Measurements from ENCODE around the gene RALGAPA2. TPM values are rescaled to one million over a fixed set of nuclear protein-coding genes. Genes with fewer than 3 reads are reported as not detected.

The RALGAPA2 gene
- total RNA-seq, 2 experiments from 2014 or later, result 21.2 to 21.9 TPM

DNA sequence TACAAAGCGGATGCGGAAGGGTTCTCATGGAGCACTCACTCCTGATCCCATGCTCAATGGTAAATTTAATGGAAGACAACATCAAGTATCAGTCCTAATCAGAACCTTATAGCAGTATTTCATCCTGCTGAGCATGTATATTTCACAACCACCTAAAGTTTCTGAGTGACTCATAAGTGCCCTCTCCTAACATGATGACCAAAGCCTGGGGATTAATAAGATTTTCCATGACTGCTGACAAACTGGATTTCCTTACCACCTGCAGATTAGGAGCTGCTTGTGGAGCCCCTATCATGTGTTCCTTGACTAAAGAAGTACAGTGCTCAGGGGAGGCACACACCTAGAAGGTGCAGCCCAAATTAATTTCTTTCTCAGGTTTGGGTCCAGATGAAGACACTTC lies 231.8 kb downstream of the RALGAPA2 start:
- no peaks in the 10 kb centered on the region for H3K36me3 ChIP-seq (ENCODE audit: insufficient read depth, low read length)
- TF ChIP-seq, protein P1, sequence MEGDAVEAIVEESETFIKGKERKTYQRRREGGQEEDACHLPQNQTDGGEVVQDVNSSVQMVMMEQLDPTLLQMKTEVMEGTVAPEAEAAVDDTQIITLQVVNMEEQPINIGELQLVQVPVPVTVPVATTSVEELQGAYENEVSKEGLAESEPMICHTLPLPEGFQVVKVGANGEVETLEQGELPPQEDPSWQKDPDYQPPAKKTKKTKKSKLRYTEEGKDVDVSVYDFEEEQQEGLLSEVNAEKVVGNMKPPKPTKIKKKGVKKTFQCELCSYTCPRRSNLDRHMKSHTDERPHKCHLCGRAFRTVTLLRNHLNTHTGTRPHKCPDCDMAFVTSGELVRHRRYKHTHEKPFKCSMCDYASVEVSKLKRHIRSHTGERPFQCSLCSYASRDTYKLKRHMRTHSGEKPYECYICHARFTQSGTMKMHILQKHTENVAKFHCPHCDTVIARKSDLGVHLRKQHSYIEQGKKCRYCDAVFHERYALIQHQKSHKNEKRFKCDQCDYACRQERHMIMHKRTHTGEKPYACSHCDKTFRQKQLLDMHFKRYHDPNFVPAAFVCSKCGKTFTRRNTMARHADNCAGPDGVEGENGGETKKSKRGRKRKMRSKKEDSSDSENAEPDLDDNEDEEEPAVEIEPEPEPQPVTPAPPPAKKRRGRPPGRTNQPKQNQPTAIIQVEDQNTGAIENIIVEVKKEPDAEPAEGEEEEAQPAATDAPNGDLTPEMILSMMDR (IDR thresholded peaks at IDR 0.05), result no peak
- Mint-ChIP-seq H3K9me3 (no peaks in the 10 kb centered on the region), H3K4me3 (no peak overlapping the region), H3K27ac (no peak overlapping the region), H3K27me3 (no peaks in the 10 kb centered on the region), H3K36me3 (ENCODE audit: low read depth) (peaks cover 68% of the 10 kb centered on the region), H3K4me1 (ENCODE audit: low read depth) (no peaks in the 10 kb centered on the region)
- no peak overlapping the region for H3K27ac ChIP-seq (ENCODE audit: low read depth in 1 of 2, low read length in 2 of 2)
- no peak for DNase-seq
- no peaks in the 10 kb centered on the region for H3K27me3 ChIP-seq (ENCODE audit: control insufficient read depth in 1 of 2, insufficient read depth in 2 of 2, low read length in 2 of 2)
- no peaks in the 10 kb centered on the region for H3K9me3 ChIP-seq (ENCODE audit: control insufficient read depth in 1 of 2, insufficient read depth in 1 of 2, low read length in 2 of 2)
- intact Hi-C loops (cut with DNase I, micrococcal nuclease), result no loop called here
- ATAC-seq (ENCODE audit: poor library complexity), result no peak
- CTCF ChIA-PET, result no interaction called here
- POLR2A ChIA-PET, result no interaction called here
- H3K4me3 ChIP-seq (ENCODE audit: low read length), result no peak overlapping the region
- no peaks in the 10 kb centered on the region for H3K4me1 ChIP-seq (ENCODE audit: insufficient read depth, low read length)

DNA sequence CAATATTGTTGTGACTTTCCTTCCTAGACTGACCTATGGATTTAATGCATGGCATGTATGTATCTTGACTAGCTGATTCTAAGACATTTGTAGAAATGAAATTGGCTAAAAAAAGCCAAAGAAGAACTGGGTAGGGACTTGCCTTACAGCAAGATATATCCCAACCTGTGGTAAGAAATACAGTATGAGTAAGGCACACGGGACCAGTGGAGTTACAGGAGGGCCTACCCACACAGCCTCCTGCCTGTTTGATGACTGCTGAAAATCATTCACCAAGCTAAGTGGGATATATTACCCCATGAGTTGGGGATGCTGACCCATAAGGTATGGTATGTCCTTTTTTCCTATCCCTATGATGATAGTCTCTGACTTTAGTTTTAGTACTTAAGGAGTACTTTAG lies 232.3 kb downstream of the RALGAPA2 start:
- Mint-ChIP-seq H3K27ac (no peak overlapping the region), H3K36me3 (ENCODE audit: low read depth) (peaks cover 68% of the 10 kb centered on the region), H3K9me3 (no peaks in the 10 kb centered on the region), H3K4me1 (ENCODE audit: low read depth) (no peaks in the 10 kb centered on the region), H3K4me3 (no peak overlapping the region), H3K27me3 (no peaks in the 10 kb centered on the region)
- no peaks in the 10 kb centered on the region for H3K9me3 ChIP-seq (ENCODE audit: control insufficient read depth in 1 of 2, insufficient read depth in 1 of 2, low read length in 2 of 2)
- POLR2A ChIA-PET, result no interaction called here
- TF ChIP-seq, protein P1 (IDR thresholded peaks at IDR 0.05), result no peak
- H3K27ac ChIP-seq (ENCODE audit: low read depth in 1 of 2, low read length in 2 of 2), result no peak overlapping the region
- DNase-seq, result no peak
- H3K36me3 ChIP-seq (ENCODE audit: insufficient read depth, low read length), result no peaks in the 10 kb centered on the region
- ATAC-seq (ENCODE audit: poor library complexity), result no peak
- CTCF ChIA-PET, result no interaction called here
- H3K4me3 ChIP-seq (ENCODE audit: low read length), result no peak overlapping the region
- no peaks in the 10 kb centered on the region for H3K27me3 ChIP-seq (ENCODE audit: control insufficient read depth in 1 of 2, insufficient read depth in 2 of 2, low read length in 2 of 2)
- no peaks in the 10 kb centered on the region for H3K4me1 ChIP-seq (ENCODE audit: insufficient read depth, low read length)
- intact Hi-C loops (cut with DNase I, micrococcal nuclease), result no loop called here

- Mint-ChIP-seq H3K27me3 (no peaks in the 10 kb centered on the region), H3K27ac (no peak overlapping the region), H3K36me3 (ENCODE audit: low read depth) (peaks cover 70% of the 10 kb centered on the region), H3K9me3 (no peaks in the 10 kb centered on the region), H3K4me1 (ENCODE audit: low read depth) (no peaks in the 10 kb centered on the region), H3K4me3 (no peak overlapping the region)
- Histone ChIP-seq H3K27ac (ENCODE audit: low read depth in 1 of 2, low read length in 2 of 2) (no peak overlapping the region), H3K27me3 (ENCODE audit: control insufficient read depth in 1 of 2, insufficient read depth in 2 of 2, low read length in 2 of 2) (no peaks in the 10 kb centered on the region), H3K36me3 (ENCODE audit: insufficient read depth, low read length) (no peaks in the 10 kb centered on the region), H3K4me1 (ENCODE audit: insufficient read depth, low read length) (no peaks in the 10 kb centered on the region), H3K9me3 (ENCODE audit: control insufficient read depth in 1 of 2, insufficient read depth in 1 of 2, low read length in 2 of 2) (no peaks in the 10 kb centered on the region), H3K4me3 (ENCODE audit: low read length) (no peak overlapping the region)
- CTCF ChIA-PET, result no interaction called here
- intact Hi-C loops (cut with DNase I, micrococcal nuclease), result no loop called here
- ATAC-seq (ENCODE audit: poor library complexity) (no peak), DNase-seq (no peak)
- POLR2A ChIA-PET, result interaction anchor here (0.6 kb wide), 1 partner anchor 59 kb away, joined by 3 read pairs; no protein-coding TSS in a partner anchor
- TF ChIP-seq, protein P1 (IDR thresholded peaks at IDR 0.05), result no peak
Observed at GRCh38 chr20:20477444-20478041, 234.9 kb downstream of the RALGAPA2 start.

Data from CD4-positive, alpha-beta T cell (primary cell).